Liver (tissue), 9 donors: ENCODE results near the gene DST. TPM values are rescaled to one million over a fixed set of nuclear protein-coding genes. Genes with fewer than 3 reads are reported as not detected.

ENCODE experiments used
- DNase-seq: peaks from one replicate; pipeline ENCODE4 v3.0.0-alpha.2; 2017; ENCODE audit warnings: low spot score
- H3K27ac ChIP-seq, 2 donors: one replicate each; pipeline ENCODE4 v1.7.0; 2013; ENCODE audit warnings: inconsistent platforms in 2 of 2, low read length in 2 of 2, control low read depth in 1 of 2, low read depth in 1 of 2, mild to moderate bottlenecking in 1 of 2
- H3K27me3 ChIP-seq, 4 donors: one replicate each; pipeline versions ENCODE4 v1.6.1 to v1.7.0; 2013; ENCODE audit warnings: low read length in 3 of 4, inconsistent platforms in 1 of 4, mild to moderate bottlenecking in 1 of 4, moderate library complexity in 1 of 4; ENCODE audit not compliant: control insufficient read depth in 4 of 4, insufficient read depth in 4 of 4
- H3K36me3 ChIP-seq, 4 donors: one replicate each; pipeline versions ENCODE4 v1.6.1 to v1.7.0; 2013; ENCODE audit warnings: low read length in 3 of 4, mild to moderate bottlenecking in 3 of 4, low read depth in 1 of 4, moderate library complexity in 1 of 4; ENCODE audit not compliant: control insufficient read depth in 4 of 4, insufficient read depth in 3 of 4
- H3K4me1 ChIP-seq, 4 donors: one replicate each; pipeline versions ENCODE4 v1.6.1 to v1.7.0; 2013; ENCODE audit warnings: low read length in 3 of 4, mild to moderate bottlenecking in 3 of 4, moderate library complexity in 1 of 4; ENCODE audit not compliant: control insufficient read depth in 4 of 4, insufficient read depth in 4 of 4
- H3K4me3 ChIP-seq, 3 donors: one replicate each; pipeline versions ENCODE4 v1.6.1 to v1.7.0; 2013; ENCODE audit warnings: low read length in 3 of 3, control low read depth in 1 of 3, low read depth in 1 of 3, mild to moderate bottlenecking in 1 of 3
- H3K9ac ChIP-seq, 2 donors: one replicate each; pipeline ENCODE4 v1.7.0; 2013; ENCODE audit warnings: low read length in 2 of 2, mild to moderate bottlenecking in 2 of 2, moderate library complexity in 2 of 2, control low read depth in 1 of 2, low read depth in 1 of 2
- H3K9me3 ChIP-seq, 4 donors: one replicate each; pipeline versions ENCODE4 v1.6.1 to v1.7.0; 2013; ENCODE audit warnings: low read length in 3 of 4; ENCODE audit not compliant: control insufficient read depth in 4 of 4
- EGR1 ChIP-seq, 2 donors: IDR thresholded peaks; 2 replicates each; pipeline ENCODE4 v1.6.1; 2016 to 2018; ENCODE audit warnings: antibody characterized with exemption in 2 of 2, low read depth in 2 of 2
- FOXA1 ChIP-seq: IDR thresholded peaks from 2 replicates; pipeline ENCODE4 v1.6.1; 2016; ENCODE audit warnings: antibody characterized with exemption
- FOXA2 ChIP-seq: IDR thresholded peaks from 2 replicates; pipeline ENCODE4 v1.6.1; 2016; ENCODE audit warnings: antibody characterized with exemption
- GABPA ChIP-seq, 2 donors: IDR thresholded peaks in 1 of 2; conservative IDR thresholded peaks in 1 of 2; 2 replicates each; pipeline ENCODE4 v1.6.1; 2016; ENCODE audit warnings: antibody characterized with exemption in 2 of 2, mild to moderate bottlenecking in 1 of 2, moderate library complexity in 1 of 2
- HNF4A ChIP-seq, 2 donors: conservative IDR thresholded peaks; 2 replicates each; pipeline ENCODE4 v1.6.1; 2016; ENCODE audit warnings: antibody characterized with exemption in 2 of 2, mild to moderate bottlenecking in 2 of 2
- HNF4G ChIP-seq: IDR thresholded peaks from 2 replicates; pipeline ENCODE4 v1.6.1; 2016; ENCODE audit warnings: antibody characterized with exemption
- JUND ChIP-seq, 2 donors: IDR thresholded peaks; 2 replicates each; pipeline ENCODE4 v1.6.1; 2016; ENCODE audit warnings: antibody characterized with exemption in 2 of 2
- NR2F2 ChIP-seq: IDR thresholded peaks from 2 replicates; pipeline ENCODE4 v1.6.1; 2016; ENCODE audit warnings: antibody characterized with exemption
- RAD21 ChIP-seq, 2 donors: IDR thresholded peaks; 2 replicates each; pipeline ENCODE4 v1.6.1; 2016; ENCODE audit warnings: antibody characterized with exemption in 2 of 2, mild to moderate bottlenecking in 2 of 2
- RXRA ChIP-seq, 2 donors: IDR thresholded peaks; 2 replicates each; pipeline ENCODE4 v1.6.1; 2017 to 2018; ENCODE audit warnings: antibody characterized with exemption in 2 of 2, mild to moderate bottlenecking in 1 of 2
- SP1 ChIP-seq: IDR thresholded peaks from 2 replicates; pipeline ENCODE4 v1.6.1; 2018; ENCODE audit warnings: antibody characterized with exemption, mild to moderate bottlenecking
- TAF1 ChIP-seq: conservative IDR thresholded peaks from 2 replicates; pipeline ENCODE4 v1.6.1; 2016; ENCODE audit warnings: antibody characterized with exemption, mild to moderate bottlenecking
- YY1 ChIP-seq: IDR thresholded peaks from 2 replicates; pipeline ENCODE4 v1.6.1; 2016; ENCODE audit warnings: antibody characterized with exemption, mild to moderate bottlenecking
- WGBS: extraction: QIAGEN DNeasy Blood & Tissue Kit; methylation state at CpG from one replicate; pipeline ENCODE4 v1.1.7; 2013; 5-methylcytosine and 5-hydroxymethylcytosine counted together
- polyA plus RNA-seq, 2 donors: library from polyadenylated mRNA; stranded (reverse) in 1 of 2; unstranded in 1 of 2; fragments of 200-250 nt in 1 of 2; fragments of >200 nt in 1 of 2; fragmentation: Nextera tagmentation in 1 of 2; extraction: Ambion mirVana in 1 of 2; gene quantifications; one replicate each; pipeline versions ENCODE4 v1.2.1 to v1.2.3, GENCODE V29; 2013 to 2015
- total RNA-seq, 2 donors: library from RNA; depleted of rRNA; stranded (reverse); fragments of >200 nt; gene quantifications; one replicate each; pipeline ENCODE4 v1.2.3, GENCODE V29; 2014
- TF ChIP-seq, protein P1 (sequence below): IDR thresholded peaks from 2 replicates; pipeline ENCODE4 v1.6.1; 2016; ENCODE audit warnings: antibody characterized with exemption, mild to moderate bottlenecking
- TF ChIP-seq, protein P2 (sequence below): fragments of 150-350 bp; IDR thresholded peaks from 2 replicates; pipeline ENCODE4 v1.5.1; 2017; ENCODE audit warnings: improper control_type of control experiment, low read depth, low read length; ENCODE audit not compliant: missing input control
- TF ChIP-seq, protein P3 (sequence below): IDR thresholded peaks from 2 replicates; pipeline ENCODE4 v1.6.1; 2016; ENCODE audit warnings: antibody characterized with exemption
- TF ChIP-seq, protein P4 (sequence below): IDR thresholded peaks from 2 replicates; pipeline ENCODE4 v1.6.1; 2016; ENCODE audit warnings: antibody characterized with exemption
- TF ChIP-seq, protein P5 (sequence below): IDR thresholded peaks from 2 replicates; pipeline ENCODE4 v1.6.1; 2016; ENCODE audit warnings: antibody characterized with exemption
- donor health status: healthy.
- donor health status: healthy.
- donor health status: healthy.
- donor health status: healthy.
- donor health status: healthy.

Gene DST
- total and polyA plus RNA-seq, 4 donors: 30.5 to 234 (median 86.7) TPM

DNA sequence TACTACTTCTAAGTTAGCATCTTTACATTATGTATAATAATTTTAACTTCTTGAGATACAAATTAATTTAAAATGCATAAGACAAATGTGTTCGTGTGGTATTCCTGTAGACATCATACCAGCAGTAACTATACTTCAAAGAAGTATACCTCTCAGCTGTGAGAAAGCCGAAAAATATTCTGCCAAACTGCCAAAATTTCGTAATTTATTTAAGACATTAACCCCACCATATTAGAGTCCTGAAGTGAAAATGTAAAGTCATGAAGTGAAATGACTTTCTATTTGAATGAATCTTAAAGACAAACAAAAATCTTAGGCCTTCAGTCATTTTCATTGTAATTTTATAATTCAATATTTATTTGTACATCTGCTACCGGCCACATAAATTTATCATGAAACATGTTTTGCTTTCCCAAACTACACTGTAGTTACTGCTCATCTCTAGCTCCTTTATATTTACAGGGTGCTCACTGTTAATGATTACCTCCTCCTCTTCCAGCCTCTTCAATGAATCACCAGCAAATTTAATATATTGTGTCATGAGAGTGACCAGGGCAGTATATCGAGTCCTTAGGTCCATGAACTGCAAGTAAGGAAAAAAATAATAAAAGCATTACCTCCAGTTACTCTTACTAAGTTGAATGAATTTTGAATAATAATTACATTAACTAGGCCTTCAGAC lies 18.5 kb downstream of the DST start:
- 73% methylated on average over 5 of the region's 5 CpGs for WGBS
- TF ChIP-seq SP1 (peak; percentile 25), RAD21 (IDR thresholded peaks at IDR 0.05) (peak; percentile 5 to 15), TAF1 (no peak), JUND (IDR thresholded peaks at IDR 0.05) (peak; percentile 48 to 63), YY1 (no peak), HNF4A (conservative IDR thresholded peaks at IDR 0.05) (peak; percentile 41 to 58)
- Histone ChIP-seq H3K36me3 (peaks cover 7 to 77% (median 54%) of the 10 kb centered on the region in 4 donors), H3K4me3 (no peak overlapping the region), H3K27me3 (no peaks in the 10 kb centered on the region), H3K4me1 (peaks cover 0 to 10% (median 3%) of the 10 kb centered on the region in 4 donors), H3K27ac (peak overlapping the region in 1 of 2 donors; percentile 39), H3K9ac (no peak overlapping the region), H3K9me3 (no peaks in the 10 kb centered on the region)
- no peak for DNase-seq

DNA sequence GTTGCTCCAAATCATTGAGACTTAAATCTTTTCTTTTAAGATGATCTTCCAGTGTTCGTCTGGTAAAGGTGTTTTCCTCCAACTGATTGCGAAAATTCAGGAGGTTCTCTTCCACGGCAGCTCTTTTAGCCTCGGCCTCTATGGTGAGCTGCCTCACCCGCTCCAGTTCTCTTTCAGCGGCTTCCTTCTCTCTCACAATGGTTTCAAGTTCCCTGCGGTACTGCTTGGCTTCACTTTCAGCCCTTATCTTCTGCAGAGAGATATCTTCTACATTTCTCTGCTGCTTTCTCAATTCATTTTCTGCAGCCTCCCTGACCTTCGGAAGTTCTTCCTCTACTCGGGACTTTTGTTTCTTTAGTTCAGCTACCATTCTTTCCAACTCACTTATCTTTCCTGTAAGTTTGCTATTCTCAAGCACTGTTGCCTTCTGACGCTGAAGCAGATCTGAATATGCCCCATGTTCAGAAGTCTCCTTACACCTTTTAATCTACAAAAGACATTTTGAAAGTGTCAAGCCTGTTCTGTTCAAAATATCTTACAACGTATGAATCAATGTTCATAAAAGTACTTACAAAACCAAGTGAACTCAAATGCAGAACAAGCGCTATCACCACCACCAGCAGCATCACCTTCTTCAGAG lies 22.3 kb downstream of the DST start:
- Histone ChIP-seq H3K4me1 (peaks cover 0 to 6% (median 3%) of the 10 kb centered on the region in 4 donors), H3K9ac (no peak overlapping the region), H3K4me3 (no peak overlapping the region), H3K27me3 (no peaks in the 10 kb centered on the region), H3K36me3 (peaks cover 5 to 66% (median 57%) of the 10 kb centered on the region in 4 donors), H3K9me3 (no peaks in the 10 kb centered on the region), H3K27ac (no peak overlapping the region)
- TF ChIP-seq, protein P1, sequence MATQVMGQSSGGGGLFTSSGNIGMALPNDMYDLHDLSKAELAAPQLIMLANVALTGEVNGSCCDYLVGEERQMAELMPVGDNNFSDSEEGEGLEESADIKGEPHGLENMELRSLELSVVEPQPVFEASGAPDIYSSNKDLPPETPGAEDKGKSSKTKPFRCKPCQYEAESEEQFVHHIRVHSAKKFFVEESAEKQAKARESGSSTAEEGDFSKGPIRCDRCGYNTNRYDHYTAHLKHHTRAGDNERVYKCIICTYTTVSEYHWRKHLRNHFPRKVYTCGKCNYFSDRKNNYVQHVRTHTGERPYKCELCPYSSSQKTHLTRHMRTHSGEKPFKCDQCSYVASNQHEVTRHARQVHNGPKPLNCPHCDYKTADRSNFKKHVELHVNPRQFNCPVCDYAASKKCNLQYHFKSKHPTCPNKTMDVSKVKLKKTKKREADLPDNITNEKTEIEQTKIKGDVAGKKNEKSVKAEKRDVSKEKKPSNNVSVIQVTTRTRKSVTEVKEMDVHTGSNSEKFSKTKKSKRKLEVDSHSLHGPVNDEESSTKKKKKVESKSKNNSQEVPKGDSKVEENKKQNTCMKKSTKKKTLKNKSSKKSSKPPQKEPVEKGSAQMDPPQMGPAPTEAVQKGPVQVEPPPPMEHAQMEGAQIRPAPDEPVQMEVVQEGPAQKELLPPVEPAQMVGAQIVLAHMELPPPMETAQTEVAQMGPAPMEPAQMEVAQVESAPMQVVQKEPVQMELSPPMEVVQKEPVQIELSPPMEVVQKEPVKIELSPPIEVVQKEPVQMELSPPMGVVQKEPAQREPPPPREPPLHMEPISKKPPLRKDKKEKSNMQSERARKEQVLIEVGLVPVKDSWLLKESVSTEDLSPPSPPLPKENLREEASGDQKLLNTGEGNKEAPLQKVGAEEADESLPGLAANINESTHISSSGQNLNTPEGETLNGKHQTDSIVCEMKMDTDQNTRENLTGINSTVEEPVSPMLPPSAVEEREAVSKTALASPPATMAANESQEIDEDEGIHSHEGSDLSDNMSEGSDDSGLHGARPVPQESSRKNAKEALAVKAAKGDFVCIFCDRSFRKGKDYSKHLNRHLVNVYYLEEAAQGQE: no peak
- TF ChIP-seq, protein P2, sequence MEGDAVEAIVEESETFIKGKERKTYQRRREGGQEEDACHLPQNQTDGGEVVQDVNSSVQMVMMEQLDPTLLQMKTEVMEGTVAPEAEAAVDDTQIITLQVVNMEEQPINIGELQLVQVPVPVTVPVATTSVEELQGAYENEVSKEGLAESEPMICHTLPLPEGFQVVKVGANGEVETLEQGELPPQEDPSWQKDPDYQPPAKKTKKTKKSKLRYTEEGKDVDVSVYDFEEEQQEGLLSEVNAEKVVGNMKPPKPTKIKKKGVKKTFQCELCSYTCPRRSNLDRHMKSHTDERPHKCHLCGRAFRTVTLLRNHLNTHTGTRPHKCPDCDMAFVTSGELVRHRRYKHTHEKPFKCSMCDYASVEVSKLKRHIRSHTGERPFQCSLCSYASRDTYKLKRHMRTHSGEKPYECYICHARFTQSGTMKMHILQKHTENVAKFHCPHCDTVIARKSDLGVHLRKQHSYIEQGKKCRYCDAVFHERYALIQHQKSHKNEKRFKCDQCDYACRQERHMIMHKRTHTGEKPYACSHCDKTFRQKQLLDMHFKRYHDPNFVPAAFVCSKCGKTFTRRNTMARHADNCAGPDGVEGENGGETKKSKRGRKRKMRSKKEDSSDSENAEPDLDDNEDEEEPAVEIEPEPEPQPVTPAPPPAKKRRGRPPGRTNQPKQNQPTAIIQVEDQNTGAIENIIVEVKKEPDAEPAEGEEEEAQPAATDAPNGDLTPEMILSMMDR: no peak
- TF ChIP-seq SP1 (no peak), HNF4G (no peak), YY1 (no peak), GABPA (IDR thresholded peaks at IDR 0.05 in 1 of 2, conservative IDR thresholded peaks at IDR 0.05 in 1 of 2) (no peak), NR2F2 (no peak), FOXA1 (no peak), JUND (IDR thresholded peaks at IDR 0.05) (no peak), RXRA (IDR thresholded peaks at IDR 0.05) (no peak), EGR1 (IDR thresholded peaks at IDR 0.05; ENCODE audit: low read depth in 2 of 2) (no peak), FOXA2 (no peak)
- TF ChIP-seq, protein P3, sequence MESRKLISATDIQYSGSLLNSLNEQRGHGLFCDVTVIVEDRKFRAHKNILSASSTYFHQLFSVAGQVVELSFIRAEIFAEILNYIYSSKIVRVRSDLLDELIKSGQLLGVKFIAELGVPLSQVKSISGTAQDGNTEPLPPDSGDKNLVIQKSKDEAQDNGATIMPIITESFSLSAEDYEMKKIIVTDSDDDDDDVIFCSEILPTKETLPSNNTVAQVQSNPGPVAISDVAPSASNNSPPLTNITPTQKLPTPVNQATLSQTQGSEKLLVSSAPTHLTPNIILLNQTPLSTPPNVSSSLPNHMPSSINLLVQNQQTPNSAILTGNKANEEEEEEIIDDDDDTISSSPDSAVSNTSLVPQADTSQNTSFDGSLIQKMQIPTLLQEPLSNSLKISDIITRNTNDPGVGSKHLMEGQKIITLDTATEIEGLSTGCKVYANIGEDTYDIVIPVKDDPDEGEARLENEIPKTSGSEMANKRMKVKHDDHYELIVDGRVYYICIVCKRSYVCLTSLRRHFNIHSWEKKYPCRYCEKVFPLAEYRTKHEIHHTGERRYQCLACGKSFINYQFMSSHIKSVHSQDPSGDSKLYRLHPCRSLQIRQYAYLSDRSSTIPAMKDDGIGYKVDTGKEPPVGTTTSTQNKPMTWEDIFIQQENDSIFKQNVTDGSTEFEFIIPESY: no peak
- TF ChIP-seq, protein P4, sequence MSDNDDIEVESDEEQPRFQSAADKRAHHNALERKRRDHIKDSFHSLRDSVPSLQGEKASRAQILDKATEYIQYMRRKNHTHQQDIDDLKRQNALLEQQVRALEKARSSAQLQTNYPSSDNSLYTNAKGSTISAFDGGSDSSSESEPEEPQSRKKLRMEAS: no peak
- TF ChIP-seq, protein P5, sequence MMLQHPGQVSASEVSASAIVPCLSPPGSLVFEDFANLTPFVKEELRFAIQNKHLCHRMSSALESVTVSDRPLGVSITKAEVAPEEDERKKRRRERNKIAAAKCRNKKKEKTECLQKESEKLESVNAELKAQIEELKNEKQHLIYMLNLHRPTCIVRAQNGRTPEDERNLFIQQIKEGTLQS: no peak
- 89% methylated on average over 12 of the region's 12 CpGs for WGBS
- DNase-seq: no peak
